HG03354 (cell line): ENCODE measurements around the gene BMI1.
"Not testable (repeated sequence)": the region's sequence is repeated elsewhere in the genome, so short reads cannot be mapped to it uniquely, and the experiment has no call there.

Experiments
- ATAC-seq: cut with Tn5 transposase; IDR thresholded peaks from one replicate; pipeline ENCODE4 v1.9.1; 2021; ENCODE audit warnings: mild to moderate bottlenecking; ENCODE audit not compliant: unreplicated experiment, poor library complexity, severe bottlenecking

The BMI1 gene

GRCh38 chr10:22320591-22321155 lies at the start of gene BMI1:
BMI1 (plus strand) TSS chr10:22321099; CDS start chr10:22326450, 5,351 bp downstream.
- peak; percentile 23 for ATAC-seq

GRCh38 chr10:22271786-22272185 lies 49.1 kb upstream of the BMI1 start:
- no peak for ATAC-seq

DNA sequence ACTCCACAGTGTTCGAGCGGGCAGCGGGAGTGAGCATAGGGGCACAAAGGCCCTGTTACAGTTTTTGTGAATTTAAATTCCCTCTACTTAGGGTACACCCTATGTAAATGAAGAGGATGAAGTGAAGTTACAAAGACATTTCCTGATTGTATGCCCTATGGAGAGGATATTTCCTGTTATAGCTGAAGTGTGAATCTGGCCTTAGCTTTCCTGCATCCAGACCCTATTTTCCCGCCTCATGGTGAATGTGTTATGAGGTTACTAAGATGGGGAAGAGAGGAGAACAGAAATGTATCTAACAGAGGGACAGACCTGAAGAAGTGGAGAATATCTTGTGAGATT lies 42.5 kb upstream of the BMI1 start:
- ATAC-seq, result no peak

GRCh38 chr10:22280078-22280477 lies 40.8 kb upstream of the BMI1 start:
- no peak for ATAC-seq

GRCh38 chr10:22285130-22285529 lies 35.8 kb upstream of the BMI1 start:
- no peak for ATAC-seq

GRCh38 chr10:22293747-22294404 lies 27.0 kb upstream of the BMI1 start:
- ATAC-seq, result no peak

GRCh38 chr10:22294694-22295093 lies 26.2 kb upstream of the BMI1 start:
- ATAC-seq, result no peak

- ATAC-seq, result no peak
Observed at GRCh38 chr10:22301193-22301592, 19.7 kb upstream of the BMI1 start.

- no peak for ATAC-seq
Observed at GRCh38 chr10:22303461-22303860, 17.4 kb upstream of the BMI1 start.

DNA sequence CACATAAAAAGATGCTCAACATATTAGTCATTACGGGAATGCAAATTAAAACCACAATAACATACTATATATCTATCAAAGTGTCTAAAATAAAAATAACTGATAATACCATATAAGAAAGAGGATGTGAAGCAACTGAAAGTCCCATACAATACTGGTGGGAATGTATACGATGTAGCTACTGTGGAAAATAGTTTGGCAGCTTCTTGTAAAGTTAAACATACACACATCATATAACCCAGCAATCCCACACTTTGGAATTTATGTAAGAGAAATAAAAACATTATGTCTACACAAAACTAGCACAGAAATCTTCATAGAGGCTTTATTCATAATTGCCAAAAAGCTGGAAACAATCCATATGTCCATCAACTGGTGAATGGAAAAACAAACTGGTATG lies 15.2 kb upstream of the BMI1 start:
- no peak for ATAC-seq

GRCh38 chr10:22308390-22308789 lies 12.5 kb upstream of the BMI1 start:
- peak; percentile 98 for ATAC-seq

GRCh38 chr10:22309180-22310000 lies 11.5 kb upstream of the BMI1 start:
- ATAC-seq, result no peak

DNA sequence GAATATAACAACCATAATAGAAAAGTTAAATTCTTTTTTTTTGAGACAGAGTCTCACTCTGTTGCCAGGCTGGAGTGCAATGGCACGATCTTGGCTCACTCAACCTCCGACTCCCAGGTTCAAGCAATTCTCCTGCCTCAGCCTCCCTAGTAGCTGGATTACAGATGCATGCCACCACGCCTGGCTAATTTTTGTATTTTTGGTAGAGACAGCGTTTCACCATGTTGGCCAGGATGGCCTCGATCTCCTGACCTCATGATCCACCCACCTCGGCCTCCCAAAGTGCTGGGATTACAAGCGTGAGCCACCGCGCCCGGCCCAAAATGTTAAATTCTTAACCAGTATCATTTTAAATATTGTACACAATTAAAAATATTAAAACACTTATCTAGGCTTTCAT lies 10.9 kb upstream of the BMI1 start:
- ATAC-seq, result not testable (repeated sequence)

DNA sequence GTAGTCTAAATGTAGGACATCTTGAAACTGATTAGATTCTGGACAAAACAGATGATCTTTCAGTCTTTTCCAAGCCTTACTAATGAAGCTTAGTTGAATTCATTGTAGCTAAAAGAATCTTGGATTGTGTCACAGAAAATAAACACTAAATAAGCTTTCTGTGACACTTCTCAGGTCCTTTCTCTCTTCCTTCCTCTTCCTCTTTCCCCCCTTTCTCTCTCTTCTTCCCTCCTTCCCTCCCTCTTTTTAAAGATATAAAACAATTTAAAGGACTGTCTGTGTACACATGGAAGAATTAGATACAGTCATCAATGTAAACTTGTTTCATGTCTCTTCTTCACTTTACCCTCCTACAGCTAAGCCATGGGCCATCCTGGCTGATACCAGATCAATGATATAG lies 10.0 kb upstream of the BMI1 start:
- ATAC-seq, result no peak

GRCh38 chr10:22314852-22315251 lies 6.0 kb upstream of the BMI1 start:
- ATAC-seq, result no peak

DNA sequence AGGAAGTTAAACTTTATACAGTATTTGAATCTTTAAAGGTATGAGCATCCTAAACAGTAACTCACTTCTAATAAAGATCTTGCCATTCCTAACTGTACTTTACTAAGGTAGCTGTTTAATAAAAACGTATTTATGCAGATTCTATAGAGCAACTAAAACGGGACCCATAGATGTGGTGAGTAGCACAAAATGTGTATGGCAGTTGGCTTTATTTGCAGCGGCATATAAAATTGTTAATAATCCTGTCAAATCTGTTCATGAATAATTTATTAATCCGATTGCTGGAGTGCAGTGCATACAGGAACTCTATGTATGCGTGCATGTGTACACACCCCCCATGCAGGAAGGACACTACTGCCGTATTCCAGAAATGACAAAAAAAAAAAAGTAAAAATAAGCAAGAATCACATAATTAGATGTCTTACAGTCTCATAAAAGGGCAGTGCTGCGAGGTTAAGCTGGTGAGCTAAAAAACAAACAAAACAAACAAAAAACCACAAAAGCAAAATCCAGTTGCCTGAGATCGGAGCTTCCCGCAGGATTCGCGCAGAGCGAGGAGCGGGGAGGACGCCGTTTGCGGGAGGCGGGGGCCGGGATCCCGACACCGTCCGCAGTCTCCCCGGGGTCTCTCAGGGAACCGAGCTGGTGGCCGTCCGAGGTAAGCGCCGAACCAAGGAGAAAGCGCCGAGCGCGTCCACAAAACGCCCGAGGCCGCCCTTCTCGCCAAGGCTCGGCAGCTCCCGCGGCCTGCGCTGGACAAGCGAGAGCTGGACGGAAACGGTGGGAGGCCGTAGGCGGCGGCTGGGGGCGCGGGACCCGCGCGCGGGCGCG lies 5.2 kb upstream of the BMI1 start:
- peak; percentile 35 for ATAC-seq

GRCh38 chr10:22316286-22317075 lies 4.4 kb upstream of the BMI1 start, which contains the start of gene COMMD3:
COMMD3 (plus strand) TSS chr10:22316388; CDS start chr10:22316418, 30 bp downstream.
- peak; percentile 60 for ATAC-seq

DNA sequence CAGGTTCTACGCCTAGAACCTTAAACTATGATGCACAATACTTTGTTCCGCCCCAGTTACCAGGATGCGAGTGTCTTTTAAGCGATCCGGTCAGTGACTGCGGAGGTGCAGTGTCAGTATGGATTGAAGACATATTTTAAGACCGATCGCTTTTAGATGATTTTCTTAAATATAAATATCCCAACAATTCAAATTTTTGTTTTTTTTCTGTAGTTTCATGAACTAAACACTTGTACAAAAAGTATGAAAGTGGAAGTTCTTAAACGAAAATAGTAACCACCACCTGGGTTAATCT lies 3.9 kb upstream of the BMI1 start:
- peak; percentile 29 for ATAC-seq

DNA sequence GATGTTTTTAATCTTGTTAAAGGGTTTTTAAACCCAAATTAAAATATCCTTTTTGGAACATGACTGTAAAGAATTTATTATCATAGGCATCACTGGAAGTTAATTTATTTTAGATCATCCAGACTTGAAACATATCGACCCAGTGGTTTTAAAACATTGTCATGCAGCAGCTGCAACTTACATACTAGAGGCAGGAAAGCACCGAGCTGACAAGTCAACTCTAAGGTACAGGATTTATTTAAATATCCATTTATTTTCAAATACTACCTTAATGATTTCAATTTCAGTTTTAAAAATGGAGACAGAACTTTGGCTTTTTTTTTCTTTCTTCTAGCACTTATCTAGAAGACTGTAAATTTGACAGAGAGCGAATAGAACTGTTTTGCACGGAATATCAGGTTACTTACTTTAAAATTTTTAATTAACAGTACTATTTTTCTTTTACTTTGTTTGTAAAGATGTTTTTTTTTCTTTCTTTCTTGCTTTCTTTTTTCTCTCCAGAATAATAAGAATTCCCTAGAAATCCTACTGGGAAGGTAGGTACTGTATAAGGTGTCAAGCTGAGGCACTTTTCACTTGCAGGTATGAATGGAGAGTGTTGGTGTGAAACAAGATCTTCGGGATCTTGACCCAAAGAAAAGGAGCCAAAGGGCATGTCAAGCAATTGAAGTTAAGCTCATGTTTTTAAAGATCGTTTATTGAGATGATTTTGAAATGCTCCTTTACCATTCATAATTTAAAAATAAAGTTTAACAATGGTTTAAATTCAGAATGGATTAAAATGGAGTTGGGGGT lies 2.9 kb upstream of the BMI1 start:
- no peak for ATAC-seq
